Activated T-helper 2 cell treated with anti-CD3 and anti-CD28 coated beads, Interferon-gamma antibody, Interleukin-2, Interleukin-4, amounts not matched to agents 10 μg/mL and 5 μg/mL and 100 μg/mL, durations not matched to agents 14 hours and 24 hours and 36 hours (primary cell): ENCODE results near the gene RHOF. TPM values are rescaled to one million over a fixed set of nuclear protein-coding genes. Genes with fewer than 3 reads are reported as not detected.

Experiments
- total RNA-seq: library from RNA; stranded (reverse); gene quantifications from 2 replicates; pipeline ENCODE4 v1.2.3, GENCODE V29; 2022

Gene RHOF
- total RNA-seq, 1 donor from 2014 or later, result 115 TPM

Other genes starting within 250 kb of the RHOF start
- gene KDM2B, start 212.7 kb downstream of the RHOF start, total RNA-seq, result 56.2 and 59.3 TPM in 2 replicates
- gene ORAI1, start 167.2 kb downstream of the RHOF start, total RNA-seq, result 47.6 and 52.6 TPM in 2 replicates
- gene MORN3, start 124.0 kb downstream of the RHOF start, total RNA-seq, result 0.34 and 0.37 TPM in 2 replicates
- 14.1 and 14.2 TPM in 2 replicates for gene TMEM120B, start 80.9 kb downstream of the RHOF start, total RNA-seq
- 23.3 and 24.0 TPM in 2 replicates for gene SETD1B, start 10.3 kb upstream of the RHOF start, total RNA-seq
- not detected in 2 replicates for gene HPD, start 65.2 kb upstream of the RHOF start, total RNA-seq
- gene PSMD9, start 95.1 kb upstream of the RHOF start, total RNA-seq, result 65.2 and 71.0 TPM in 2 replicates
- gene CFAP251, start 124.9 kb upstream of the RHOF start, total RNA-seq, result 0.80 and 0.82 TPM in 2 replicates
- 11.4 and 12.5 TPM in 2 replicates for gene BCL7A, start 228.2 kb upstream of the RHOF start, total RNA-seq